Spleen (tissue), 13 donors: ENCODE data around the gene BAZ1B. TPM values are rescaled to one million over a fixed set of nuclear protein-coding genes. Genes with fewer than 3 reads are reported as not detected.

Source experiments
- DNase-seq: peaks from one replicate; pipeline ENCODE4 v3.0.0-alpha.2; 2020
- H3K27ac ChIP-seq, 8 donors: fragments of 200-600 bp; sonication (generic) in 7 of 8; 1 replicate in 4 of 8; 2 replicates in 4 of 8; pipeline versions ENCODE4 v1.5.0 to v1.8.0; 2016 to 2021; ENCODE audit warnings: inconsistent platforms in 4 of 8, mild to moderate bottlenecking in 4 of 8, moderate library complexity in 1 of 8
- H3K27me3 ChIP-seq, 7 donors: fragments of 200-600 bp; sonication (generic) in 6 of 7; replicated peaks in 1 of 7; 1 replicate in 4 of 7; 2 replicates in 3 of 7; pipeline versions ENCODE4 v1.5.0 to v1.8.0; 2016 to 2021; ENCODE audit warnings: inconsistent platforms in 3 of 7, mild to moderate bottlenecking in 1 of 7
- H3K36me3 ChIP-seq, 6 donors: fragments of 200-600 bp; sonication (generic) in 5 of 6; 1 replicate in 4 of 6; 2 replicates in 2 of 6; pipeline versions ENCODE4 v1.5.0 to v1.8.0; 2016 to 2021; ENCODE audit warnings: inconsistent platforms in 2 of 6
- H3K4me1 ChIP-seq, 6 donors: fragments of 200-600 bp; sonication (generic) in 5 of 6; 1 replicate in 3 of 6; 2 replicates in 3 of 6; pipeline versions ENCODE4 v1.5.0 to v1.8.0; 2016 to 2021; ENCODE audit warnings: inconsistent platforms in 3 of 6
- H3K4me3 ChIP-seq, 8 donors: fragments of 200-600 bp; sonication (generic) in 7 of 8; 1 replicate in 4 of 8; 2 replicates in 4 of 8; pipeline versions ENCODE4 v1.5.0 to v1.8.0; 2016 to 2021; ENCODE audit warnings: inconsistent platforms in 4 of 8, mild to moderate bottlenecking in 4 of 8, moderate library complexity in 2 of 8
- H3K9me3 ChIP-seq, 8 donors: fragments of 200-600 bp; sonication (generic) in 7 of 8; 1 replicate in 4 of 8; 2 replicates in 4 of 8; pipeline versions ENCODE4 v1.5.0 to v1.8.0; 2016 to 2021; ENCODE audit warnings: inconsistent platforms in 4 of 8
- CTCF ChIP-seq, 11 experiments: fragments of 200-600 bp in 7 of 11; fragments of 450-650 bp in 4 of 11; sonication (generic) in 4 of 11; IDR thresholded peaks in 8 of 11; conservative IDR thresholded peaks in 3 of 11; 1 replicate in 7 of 11; 2 replicates in 4 of 11; pipeline versions ENCODE4 v1.4.0 to v1.8.0; 2016 to 2021; ENCODE audit warnings: antibody characterized with exemption in 11 of 11, inconsistent platforms in 4 of 11, mild to moderate bottlenecking in 1 of 11
- POLR2A ChIP-seq, 3 donors: fragments of 450-650 bp; IDR thresholded peaks; one replicate each; pipeline ENCODE4 v1.5.1; 2017; ENCODE audit warnings: antibody characterized with exemption in 3 of 3, mild to moderate bottlenecking in 1 of 3
- POLR2AphosphoS5 ChIP-seq, 3 donors: sonication (generic); formaldehyde crosslinking; IDR thresholded peaks; one replicate each; pipeline ENCODE4 v1.5.1; 2017; ENCODE audit warnings: antibody characterized with exemption in 3 of 3
- WGBS, 5 donors: extraction: QIAGEN DNeasy Blood & Tissue Kit in 3 of 5; methylation state at CpG; one replicate each; pipeline versions ENCODE4 v1.1.5 to v1.1.7; 2013 to 2018; 5-methylcytosine and 5-hydroxymethylcytosine counted together
- intact Hi-C: fragments of 100-400 bp; cut with DNase I; formaldehyde crosslinking; loops from one replicate; pipeline ENCODE4 v1.15.0; 2023; ENCODE audit warnings: low total_unique reads
- long read RNA-seq, 2 donors: transcript quantifications; one replicate each; lab custom pipeline, GENCODE V29; 2026
- polyA plus RNA-seq, 3 donors: library from polyadenylated mRNA; stranded (reverse); fragments of 200-250 nt; gene quantifications; one replicate each; pipeline ENCODE4 v1.2.1, GENCODE V29; 2013
- total RNA-seq, 7 donors: library from RNA; depleted of rRNA in 3 of 7; stranded (reverse); fragments of >200 nt in 3 of 7; fragmentation: NEBNext Ultra II Directional in 4 of 7; extraction: Animal tissue kit (Norgen Biotek cat#: 25700) in 4 of 7; gene quantifications; one replicate each; pipeline versions ENCODE4 v1.1.0 to v1.2.1, GENCODE V29; 2016 to 2021
- donor health status: healthy with polysubstance abuse.
- donor health status: DM: no; HTN: no; CAD: no; lungs with moderate emphysema.
- donor health status: DM: no; HTN: no; CAD: no.
- donor health status: Bipolar disorder and iron deficiency.
- donor health status: healthy.
- donor health status: DM: no; HTN: no; CAD: no.
- donor health status: DM: yes; HTN: yes; CAD: no.

BAZ1B gene
- 10 to 100 TPM; 47.9 to 61.4 (median 56.4) TPM for total RNA-seq
- polyA plus RNA-seq: 10 to 100 TPM in 2 of 3 donors, 1 to 10 TPM in 1; 9.2 to 22.3 (median 10.9) TPM
- long read RNA-seq, donor 1, partial matches to known transcripts: 48 of 48 reads
- long read RNA-seq, donor 1, other reads (novel, unspliced or antisense): 0 of 48 reads
- long read RNA-seq, donor 2: 0 reads

GRCh38 chr7:73522105-73522872 lies at the start of gene BAZ1B:
Gene BAZ1B (minus strand): TSS chr7:73522293. CDS start chr7:73521933, 360 bp downstream.
- intact Hi-C loops: no loop called here
- peak within 1 kb of the TSS; percentile 79 to 97 (median 93) for H3K27ac ChIP-seq
- DNase-seq: peak; percentile 98
- peak in 8 of 11 experiments; percentile 14 to 67 (median 51) for TF ChIP-seq CTCF (IDR thresholded peaks at IDR 0.05 in 8 of 11, conservative IDR thresholded peaks at IDR 0.05 in 3 of 11)
- peak in 2 of 3 donors; percentile 27 to 45 for TF ChIP-seq POLR2A (IDR thresholded peaks at IDR 0.05)
- TF ChIP-seq POLR2AphosphoS5 (IDR thresholded peaks at IDR 0.05): peak; percentile 82 to 92 (median 91)
- H3K36me3 ChIP-seq: peaks cover 0 to 13% (median 0%) of the 10 kb centered on the region in 6 donors
- peaks cover 49 to 89% (median 80%) of the 10 kb centered on the region in 6 donors for H3K4me1 ChIP-seq
- H3K4me3 ChIP-seq: peak within 1 kb of the TSS; percentile 87 to 97 (median 92)
- no peaks in the 10 kb centered on the region for H3K9me3 ChIP-seq
- H3K27me3 ChIP-seq: no peaks in the 10 kb centered on the region
- 0 to 1% (median 1%) methylated on average over 49 to 71 of the region's 71 CpGs for WGBS, 5 donors

GRCh38 chr7:73570977-73571376 lies 48.9 kb upstream of the BAZ1B start:
- H3K36me3 ChIP-seq: peaks cover 9 to 70% (median 57%) of the 10 kb centered on the region in 6 donors
- DNase-seq: peak; percentile 51
- WGBS, 5 donors: 93 to 96% (median 95%) methylated on average over 10 of the region's 10 CpGs

GRCh38 chr7:73570521-73570920 lies 48.4 kb upstream of the BAZ1B start:
- 93 to 97% (median 96%) methylated on average over 21 to 22 of the region's 22 CpGs for WGBS, 5 donors
- H3K4me3 ChIP-seq: no peak overlapping the region
- intact Hi-C loops: no loop called here

More at GRCh38 chr7:73570977-73571376, 48.9 kb upstream of the BAZ1B start:
- H3K9me3 ChIP-seq: no peaks in the 10 kb centered on the region
- H3K27me3 ChIP-seq: no peaks in the 10 kb centered on the region
- peaks cover 0 to 14% (median 7%) of the 10 kb centered on the region in 6 donors for H3K4me1 ChIP-seq
- intact Hi-C loops: no loop called here
- H3K4me3 ChIP-seq: no peak overlapping the region
- H3K27ac ChIP-seq: no peak overlapping the region
- TF ChIP-seq POLR2A (IDR thresholded peaks at IDR 0.05): no peak
- TF ChIP-seq CTCF (IDR thresholded peaks at IDR 0.05 in 8 of 11, conservative IDR thresholded peaks at IDR 0.05 in 3 of 11): no peak
- TF ChIP-seq POLR2AphosphoS5 (IDR thresholded peaks at IDR 0.05): no peak

More at GRCh38 chr7:73570521-73570920, 48.4 kb upstream of the BAZ1B start:
- DNase-seq: peak; percentile 58
- Histone ChIP-seq H3K27ac (no peak overlapping the region), H3K9me3 (no peaks in the 10 kb centered on the region), H3K27me3 (no peaks in the 10 kb centered on the region), H3K4me1 (peaks cover 0 to 15% (median 10%) of the 10 kb centered on the region in 6 donors), H3K36me3 (peaks cover 9 to 66% (median 57%) of the 10 kb centered on the region in 6 donors)
- TF ChIP-seq CTCF (IDR thresholded peaks at IDR 0.05 in 8 of 11, conservative IDR thresholded peaks at IDR 0.05 in 3 of 11): no peak
- TF ChIP-seq POLR2A (IDR thresholded peaks at IDR 0.05): no peak
- TF ChIP-seq POLR2AphosphoS5 (IDR thresholded peaks at IDR 0.05): peak in 1 of 3 donors; percentile 35
